Endothelial cell of umbilical vein (primary cell): Measurements from ENCODE around the gene AFAP1L2. TPM values are rescaled to one million over a fixed set of nuclear protein-coding genes. Genes with fewer than 3 reads are reported as not detected.

Source experiments
- BruUV-seq: library from RNA; stranded (reverse); fragments of 400-500 nt; replicated peaks from 2 replicates; lab custom pipeline; 2021; lab: Mats Ljungman, UMichigan
- CTCF ChIA-PET: fragments of 300-600, 350-600 bp; sonication (Branson Sonifier 250); formaldehyde crosslinking; loops from one replicate; lab custom pipeline; 2021; ENCODE audit warnings: antibody characterized with exemption, inconsistent platforms; lab: Charles Lee
- POLR2A ChIA-PET: fragments of 300-600, 350-600 bp; sonication (Branson Sonifier 250); formaldehyde crosslinking; loops from one replicate; lab custom pipeline; 2021; ENCODE audit warnings: antibody characterized with exemption, inconsistent platforms; lab: Charles Lee
- DNase-seq: peaks from one replicate; pipeline ENCODE4 v3.0.0-alpha.2; 2011; ENCODE audit warnings: low read depth, low spot score
- FAIRE-seq: peaks from 2 replicates; lab custom pipeline; 2011; peaks lifted over from hg19 to GRCh38; lab: Jason Lieb, UNC
- H2AFZ ChIP-seq: 2 replicates; pipeline ENCODE4 v1.6.0; 2012; ENCODE audit warnings: low read depth, low read length, control low read depth, inconsistent platforms
- H3K27ac ChIP-seq: 2 replicates; pipeline ENCODE4 v1.5.1; 2011; ENCODE audit warnings: low read depth, mild to moderate bottlenecking, control low read depth, low read length, moderate library complexity; ENCODE audit not compliant: insufficient read depth
- H3K27me3 ChIP-seq, 2 experiments: 2 replicates each; pipeline versions ENCODE4 v1.6.0 to v1.6.1; 2011; ENCODE audit warnings: low read length in 2 of 2, mixed read lengths in 1 of 2; ENCODE audit not compliant: control insufficient read depth in 2 of 2, insufficient read depth in 2 of 2
- H3K36me3 ChIP-seq, 2 experiments: 2 replicates in 1 of 2; 3 replicates in 1 of 2; pipeline ENCODE4 v1.5.1; 2011; ENCODE audit warnings: low read length in 2 of 2, mild to moderate bottlenecking in 1 of 2, moderate library complexity in 1 of 2; ENCODE audit not compliant: control insufficient read depth in 2 of 2, insufficient read depth in 2 of 2; ENCODE audit errors: extremely low read depth in 1 of 2
- H3K4me1 ChIP-seq: 3 replicates; pipeline ENCODE4 v1.5.1; 2011; ENCODE audit warnings: mild to moderate bottlenecking, low read length; ENCODE audit not compliant: control insufficient read depth, insufficient read depth; ENCODE audit errors: extremely low read depth
- H3K4me2 ChIP-seq: 2 replicates; pipeline ENCODE4 v1.6.1; 2011; ENCODE audit warnings: low read length, control low read depth, mixed read lengths; ENCODE audit not compliant: insufficient read depth
- H3K4me3 ChIP-seq, 3 experiments: fragments of 200-600 bp in 1 of 3; sonication (generic), shearing (Covaris generic) in 1 of 3; replicated peaks in 1 of 3; 2 replicates each; pipeline ENCODE4 v1.5.1; 2011 to 2016; ENCODE audit warnings: control low read depth in 3 of 3, low read length in 3 of 3, mild to moderate bottlenecking in 2 of 3, inconsistent platforms in 1 of 3, low read depth in 1 of 3, moderate library complexity in 1 of 3; ENCODE audit not compliant: insufficient read depth in 1 of 3
- H3K79me2 ChIP-seq: 2 replicates; pipeline ENCODE4 v1.6.0; 2012; ENCODE audit warnings: low read length, inconsistent platforms; ENCODE audit not compliant: control insufficient read depth, insufficient read depth
- H3K9ac ChIP-seq: replicated peaks from 2 replicates; pipeline ENCODE3; 2011; ENCODE audit warnings: low read length, control low read depth; ENCODE audit not compliant: insufficient read depth; ENCODE audit errors: extremely low read depth
- H3K9me1 ChIP-seq: replicated peaks from 3 replicates; pipeline ENCODE4 v1.6.0; 2011; ENCODE audit warnings: mild to moderate bottlenecking, low read length; ENCODE audit not compliant: control insufficient read depth, insufficient read depth; ENCODE audit errors: extremely low read depth
- H3K9me3 ChIP-seq: replicated peaks from 2 replicates; pipeline ENCODE4 v1.5.1; 2012; ENCODE audit warnings: low read length, inconsistent platforms; ENCODE audit not compliant: control insufficient read depth, insufficient read depth
- H4K20me1 ChIP-seq: replicated peaks from 2 replicates; pipeline ENCODE3; 2011; ENCODE audit warnings: mild to moderate bottlenecking, low read length; ENCODE audit not compliant: control insufficient read depth, insufficient read depth; ENCODE audit errors: extremely low read depth
- CTCF ChIP-seq, 2 donors: IDR thresholded peaks; 1 replicate in 1 of 2; 2 replicates in 1 of 2; pipeline ENCODE4 v1.5.1; 2011; ENCODE audit warnings: low read length in 2 of 2, mild to moderate bottlenecking in 2 of 2, moderate library complexity in 2 of 2, control low read depth in 1 of 2, inconsistent platforms in 1 of 2, low read depth in 1 of 2; ENCODE audit not compliant: insufficient read depth in 1 of 2; ENCODE audit errors: extremely low read depth in 1 of 2
- EZH2 ChIP-seq: IDR thresholded peaks from 2 replicates; pipeline ENCODE4 v1.6.1; 2012; ENCODE audit warnings: borderline replicate concordance, low read depth, mild to moderate bottlenecking, moderate library complexity, low read length, inconsistent platforms; ENCODE audit not compliant: severe bottlenecking
- FOS ChIP-seq: IDR thresholded peaks from 2 replicates; pipeline ENCODE4 v1.6.1; 2011; ENCODE audit warnings: mild to moderate bottlenecking, low read length, moderate library complexity, borderline replicate concordance; ENCODE audit not compliant: insufficient read depth
- GATA2 ChIP-seq: IDR thresholded peaks from 2 replicates; pipeline ENCODE4 v1.7.0; 2011; ENCODE audit warnings: low read depth, mild to moderate bottlenecking, moderate library complexity, mixed read lengths, low read length; ENCODE audit not compliant: insufficient read length, insufficient read depth
- JUN ChIP-seq: IDR thresholded peaks from 2 replicates; pipeline ENCODE4 v1.6.1; 2011; ENCODE audit warnings: borderline replicate concordance, low read depth; ENCODE audit not compliant: insufficient read length, insufficient read depth
- MAX ChIP-seq: IDR thresholded peaks from 2 replicates; pipeline ENCODE4 v1.6.1; 2011; ENCODE audit not compliant: insufficient read depth, insufficient read length
- MYC ChIP-seq: IDR thresholded peaks from one replicate; pipeline ENCODE4 v1.6.1; 2011; ENCODE audit warnings: mild to moderate bottlenecking, low read depth, low read length
- POLR2A ChIP-seq: IDR thresholded peaks from 2 replicates; pipeline ENCODE4 v1.6.1; 2012; ENCODE audit warnings: low read depth, mild to moderate bottlenecking, control low read depth, low read length
- POLR2AphosphoS5 ChIP-seq: IDR thresholded peaks from 2 replicates; pipeline ENCODE4 v1.6.1; 2012; ENCODE audit warnings: low read depth, mild to moderate bottlenecking, control low read depth, low read length, moderate library complexity; ENCODE audit not compliant: insufficient read depth
- dilution Hi-C: fragments of 300-500 bp; cut with MboI; formaldehyde crosslinking; loops from one replicate; pipeline ENCODE4 v1.15.0; 2019; ENCODE audit warnings: low sequenced_read_pairs; ENCODE audit not compliant: extremely low pct_ligation_motif_present
- intact Hi-C: fragments of 100-400 bp; cut with micrococcal nuclease; formaldehyde crosslinking; loops from one replicate; pipeline ENCODE4 v1.10.0; 2022
- polyA plus RNA-seq, 4 experiments: library from polyadenylated mRNA; depleted of rRNA in 3 of 4; stranded (reverse) in 3 of 4; unstranded in 1 of 4; fragments of >200 nt; gene quantifications; 2 replicates each; pipeline versions ENCODE4 v1.2.1 to v1.2.3, GENCODE V29; 2011 to 2012; ENCODE audit warnings: missing spikeins in 1 of 4
- total RNA-seq: library from RNA; stranded (reverse); gene quantifications from 2 replicates; pipeline ENCODE4 v1.2.3, GENCODE V29; 2021

AFAP1L2 gene
- total and polyA plus RNA-seq, 2 donors (not counting 3 experiments of a cell fraction or from before 2014, with no cell fraction given) = 0.90 to 4.1 TPM

DNA sequence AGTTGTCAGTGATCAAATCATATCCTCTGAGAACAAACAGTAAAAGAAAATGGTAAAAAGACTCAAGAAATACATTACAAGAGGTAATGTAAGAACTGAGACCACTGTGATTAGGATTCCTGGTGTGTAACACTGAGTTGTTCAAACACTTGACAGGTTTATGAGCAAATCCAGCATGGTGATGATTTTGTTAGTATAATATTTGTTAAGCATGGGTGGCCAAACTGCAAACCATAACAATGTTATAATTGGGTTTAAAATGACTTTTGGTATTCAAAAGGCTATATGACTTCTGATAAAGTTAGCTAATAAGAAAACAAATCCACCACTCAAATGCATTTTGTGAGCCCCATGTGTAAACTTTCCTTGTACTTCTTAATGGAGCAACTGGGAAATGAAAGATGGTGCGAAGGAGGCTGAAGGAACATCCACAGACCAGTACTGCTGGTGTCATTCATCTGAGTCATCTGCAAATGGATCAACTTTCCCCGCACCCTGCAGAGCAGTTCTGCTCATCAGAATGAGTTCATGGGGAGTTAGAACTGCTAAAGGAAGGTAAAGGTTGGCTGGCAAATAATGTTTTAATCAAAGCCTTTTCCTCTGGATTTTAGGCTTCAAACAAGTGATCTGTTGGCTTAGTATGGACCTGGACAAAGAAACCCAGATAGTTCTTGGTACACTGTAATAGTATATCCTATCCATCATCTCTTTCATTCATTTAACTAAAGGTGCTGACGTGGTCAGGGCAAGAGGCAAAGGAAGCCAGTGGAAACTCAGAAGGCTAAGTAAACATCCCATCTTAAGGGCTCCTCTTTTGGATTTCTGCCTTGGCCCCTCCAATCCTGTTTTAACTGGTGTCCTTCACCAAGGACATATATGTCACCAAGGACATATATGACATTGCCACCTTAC is 45.0 kb downstream of the AFAP1L2 start:
- dilution Hi-C loops = no loop called here
- POLR2A ChIA-PET = no interaction called here
- no peaks in the 10 kb centered on the region for H3K9me1 ChIP-seq
- intact Hi-C loops = no loop called here
- TF ChIP-seq MAX = no peak
- TF ChIP-seq POLR2AphosphoS5 = no peak
- no peak for TF ChIP-seq GATA2
- H3K27me3 ChIP-seq = peaks cover 12 to 32% of the 10 kb centered on the region in 2 experiments
- no peak overlapping the region for H3K27ac ChIP-seq
- DNase-seq (no peak), FAIRE-seq (no peak)
- H3K79me2 ChIP-seq = no peaks in the 10 kb centered on the region
- H3K9me3 ChIP-seq = no peaks in the 10 kb centered on the region
- H2AFZ ChIP-seq = no peak overlapping the region
- H3K9ac ChIP-seq = no peak overlapping the region
- CTCF ChIA-PET = interaction anchor here (0.8 kb wide), 1 partner anchor 16 kb away, joined by 3 read pairs; no protein-coding TSS in a partner anchor
- no peaks in the 10 kb centered on the region for H4K20me1 ChIP-seq
- no peak overlapping the region for H3K4me2 ChIP-seq
- H3K4me1 ChIP-seq = no peaks in the 10 kb centered on the region
- H3K4me3 ChIP-seq = no peak overlapping the region
- no peaks in the 10 kb centered on the region for H3K36me3 ChIP-seq
- BruUV-seq = no TSS peak

- ChIA-PET CTCF (interaction anchor here (1.2 to 1.5 kb wide), 2 partner anchors 13 to 54 kb away, joined by 3 to 4 read pairs; no protein-coding TSS in a partner anchor), POLR2A (no interaction called here)
- peak; percentile 31 for FAIRE-seq
- Histone ChIP-seq H3K9me3 (no peaks in the 10 kb centered on the region), H3K4me3 (no peak overlapping the region), H3K4me1 (no peaks in the 10 kb centered on the region), H3K4me2 (no peak overlapping the region), H3K27me3 (peaks cover 8 to 29% of the 10 kb centered on the region in 2 experiments), H3K79me2 (no peaks in the 10 kb centered on the region), H3K9me1 (no peaks in the 10 kb centered on the region), H3K36me3 (no peaks in the 10 kb centered on the region), H2AFZ (no peak overlapping the region), H3K9ac (no peak overlapping the region), H3K27ac (no peak overlapping the region), H4K20me1 (no peaks in the 10 kb centered on the region)
- no TSS peak for BruUV-seq
- no peak for DNase-seq
- dilution Hi-C loops = no loop called here
- TF ChIP-seq FOS = no peak
- TF ChIP-seq POLR2AphosphoS5 = no peak
- TF ChIP-seq MAX = no peak
- TF ChIP-seq GATA2 = no peak
- TF ChIP-seq MYC = no peak
- no peak for TF ChIP-seq JUN
- TF ChIP-seq CTCF (IDR thresholded peaks at IDR 0.05; ENCODE audit: extremely low read depth in 1 of 2, insufficient read depth in 1 of 2, low read depth in 1 of 2, low read length in 2 of 2) = no peak
- no peak for TF ChIP-seq EZH2
- TF ChIP-seq POLR2A = no peak
- intact Hi-C loops = no loop called here
Observed at GRCh38 chr10:114357515-114357996, 46.7 kb downstream of the AFAP1L2 start.
